ENCODE results near the gene THAP11. TPM values are rescaled to one million over a fixed set of nuclear protein-coding genes. Genes with fewer than 3 reads are reported as not detected.

Gene THAP11
- total RNA-seq, 2 experiments from 2014 or later: 53.4 to 53.9 TPM

- CTCF ChIA-PET: interaction anchor here (1.1 to 1.7 kb wide), 7 partner anchors 10 to 307 kb away, joined by 3 to 10 read pairs (median 4); partner anchors contain the start of gene DDX28
- POLR2A ChIA-PET: interaction anchor here (0.6 to 0.8 kb wide), 2 partner anchors 12 to 33 kb away, joined by 3 read pairs; no protein-coding TSS in a partner anchor
Measured at GRCh38 chr16:67873435-67874370, 31.6 kb downstream of the THAP11 start.

DNA sequence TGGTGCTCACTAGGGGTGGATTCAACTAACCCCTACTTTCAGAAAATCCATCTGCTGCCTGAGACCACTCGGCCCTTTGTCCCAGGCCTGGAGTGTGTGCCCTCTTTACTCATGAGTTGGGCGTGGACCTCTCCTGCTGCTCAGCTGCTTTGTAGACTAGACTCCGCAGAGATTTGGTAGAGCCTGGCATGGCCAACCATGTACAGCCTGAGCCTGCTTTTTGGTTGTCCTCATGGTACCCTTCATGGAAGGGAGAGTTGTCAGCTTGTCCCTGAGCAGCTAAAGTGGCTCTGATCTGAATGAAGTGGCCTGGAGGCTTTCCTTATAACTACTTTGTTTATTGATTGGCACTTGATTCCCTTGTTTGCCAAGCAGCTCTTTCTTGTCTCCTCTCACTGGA lies 32.3 kb downstream of the THAP11 start:
- POLR2A ChIA-PET: interaction anchor here (0.7 kb wide), 1 partner anchor 55 kb away, joined by 3 read pairs; no protein-coding TSS in a partner anchor
- CTCF ChIA-PET: interaction anchor here (1.1 to 1.7 kb wide), 5 partner anchors 9 to 308 kb away, joined by 3 to 10 read pairs (median 4); partner anchors contain the start of gene DDX28

DNA sequence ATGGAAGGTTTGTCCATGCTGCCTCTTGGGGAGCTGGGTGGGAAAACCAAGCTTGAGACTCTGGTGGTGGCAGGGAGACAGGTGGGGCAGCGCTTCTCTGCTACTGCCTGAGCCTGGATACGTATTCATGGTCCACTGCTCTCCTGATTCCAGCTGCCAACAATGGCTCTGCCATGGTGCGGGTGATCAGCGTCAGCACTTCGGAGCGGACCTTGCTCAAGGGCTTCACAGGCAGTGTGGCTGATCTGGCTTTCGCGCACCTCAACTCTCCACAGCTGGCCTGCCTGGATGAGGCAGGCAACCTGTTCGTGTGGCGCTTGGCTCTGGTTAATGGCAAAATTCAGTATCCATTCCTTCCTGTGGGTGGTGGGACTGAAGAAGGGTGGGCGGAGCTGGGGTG lies 34.9 kb downstream of the THAP11 start:
- ChIA-PET POLR2A (no interaction called here), CTCF (interaction anchor here (1.5 kb wide), 1 partner anchor 43 kb away, joined by 3 read pairs; no protein-coding TSS in a partner anchor)

DNA sequence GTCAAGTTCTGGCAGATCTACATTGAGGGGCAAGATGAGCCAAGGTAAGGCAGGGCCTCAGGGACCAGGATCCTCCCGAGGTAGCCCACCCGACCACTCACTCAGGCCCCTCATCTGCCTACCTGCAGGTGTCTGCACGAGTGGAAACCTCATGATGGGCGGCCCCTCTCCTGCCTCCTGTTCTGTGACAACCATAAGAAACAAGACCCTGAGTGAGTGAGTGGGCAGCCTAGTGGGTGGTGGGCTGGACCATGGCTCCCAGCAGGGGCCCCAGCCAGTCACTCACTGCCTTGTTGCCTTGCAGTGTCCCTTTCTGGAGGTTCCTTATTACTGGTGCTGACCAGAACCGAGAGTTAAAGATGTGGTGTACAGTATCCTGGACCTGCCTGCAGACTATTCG lies 36.1 kb downstream of the THAP11 start:
- ChIA-PET CTCF (no interaction called here), POLR2A (no interaction called here)

GRCh38 chr16:67878846-67879245 lies 36.7 kb downstream of the THAP11 start:
- POLR2A ChIA-PET: no interaction called here
- CTCF ChIA-PET: interaction anchor here (0.5 kb wide), 1 partner anchor 60 kb away, joined by 3 read pairs; no protein-coding TSS in a partner anchor

DNA sequence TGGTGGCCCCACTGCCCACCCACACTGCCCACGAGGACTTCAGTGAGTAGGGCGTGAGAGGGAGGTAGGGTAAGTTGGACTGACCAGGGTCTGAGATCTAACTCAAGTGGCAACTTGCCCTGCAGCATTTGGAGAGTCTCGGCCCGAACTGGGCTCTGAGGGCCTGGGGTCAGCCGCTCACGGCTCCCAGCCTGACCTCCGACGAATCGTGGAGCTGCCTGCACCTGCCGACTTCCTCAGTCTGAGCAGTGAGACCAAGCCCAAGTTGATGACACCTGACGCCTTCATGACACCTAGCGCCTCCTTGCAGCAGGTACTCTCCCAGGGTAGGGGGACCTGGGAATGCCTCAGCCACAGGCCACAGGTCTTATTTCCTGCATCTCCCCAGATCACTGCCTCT lies 37.3 kb downstream of the THAP11 start:
- POLR2A ChIA-PET: no interaction called here

GRCh38 chr16:67879936-67880335 lies 37.8 kb downstream of the THAP11 start:
- ChIA-PET POLR2A (no interaction called here), CTCF (interaction anchor here (0.6 to 1.3 kb wide), 2 partner anchors 63 to 1851 kb away, joined by 3 to 4 read pairs; no protein-coding TSS in a partner anchor)

More for the DNA sequence above, 37.3 kb downstream of the THAP11 start:
- CTCF ChIA-PET: interaction anchor here (0.5 to 1.3 kb wide), 2 partner anchors 61 to 63 kb away, joined by 3 to 4 read pairs; no protein-coding TSS in a partner anchor

DNA sequence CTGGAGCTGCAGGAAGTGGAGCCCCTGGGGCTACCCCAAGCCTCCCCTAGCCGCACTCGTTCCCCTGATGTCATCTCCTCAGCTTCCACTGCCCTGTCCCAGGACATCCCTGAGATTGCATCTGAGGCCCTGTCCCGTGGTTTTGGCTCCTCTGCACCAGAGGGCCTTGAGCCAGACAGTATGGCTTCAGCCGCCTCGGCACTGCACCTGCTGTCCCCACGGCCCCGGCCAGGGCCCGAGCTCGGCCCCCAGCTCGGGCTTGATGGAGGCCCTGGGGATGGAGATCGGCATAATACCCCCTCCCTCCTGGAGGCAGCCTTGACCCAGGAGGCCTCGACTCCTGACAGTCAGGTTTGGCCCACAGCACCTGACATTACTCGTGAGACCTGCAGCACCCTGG lies 38.5 kb downstream of the THAP11 start:
- ChIA-PET POLR2A (no interaction called here), CTCF (interaction anchor here (0.6 to 1.3 kb wide), 3 partner anchors 12 to 1851 kb away, joined by 3 to 4 read pairs (median 3); no protein-coding TSS in a partner anchor)

GRCh38 chr16:67881621-67882161 lies 39.6 kb downstream of the THAP11 start:
- CTCF ChIA-PET: interaction anchor here (0.8 to 5.2 kb wide), 3 partner anchors 11 to 51 kb away, joined by 3 to 45 read pairs (median 3); partner anchors contain the start of gene CTRL
- POLR2A ChIA-PET: interaction anchor here (0.6 kb wide), 1 partner anchor 358 kb away, joined by 3 read pairs; no protein-coding TSS in a partner anchor

DNA sequence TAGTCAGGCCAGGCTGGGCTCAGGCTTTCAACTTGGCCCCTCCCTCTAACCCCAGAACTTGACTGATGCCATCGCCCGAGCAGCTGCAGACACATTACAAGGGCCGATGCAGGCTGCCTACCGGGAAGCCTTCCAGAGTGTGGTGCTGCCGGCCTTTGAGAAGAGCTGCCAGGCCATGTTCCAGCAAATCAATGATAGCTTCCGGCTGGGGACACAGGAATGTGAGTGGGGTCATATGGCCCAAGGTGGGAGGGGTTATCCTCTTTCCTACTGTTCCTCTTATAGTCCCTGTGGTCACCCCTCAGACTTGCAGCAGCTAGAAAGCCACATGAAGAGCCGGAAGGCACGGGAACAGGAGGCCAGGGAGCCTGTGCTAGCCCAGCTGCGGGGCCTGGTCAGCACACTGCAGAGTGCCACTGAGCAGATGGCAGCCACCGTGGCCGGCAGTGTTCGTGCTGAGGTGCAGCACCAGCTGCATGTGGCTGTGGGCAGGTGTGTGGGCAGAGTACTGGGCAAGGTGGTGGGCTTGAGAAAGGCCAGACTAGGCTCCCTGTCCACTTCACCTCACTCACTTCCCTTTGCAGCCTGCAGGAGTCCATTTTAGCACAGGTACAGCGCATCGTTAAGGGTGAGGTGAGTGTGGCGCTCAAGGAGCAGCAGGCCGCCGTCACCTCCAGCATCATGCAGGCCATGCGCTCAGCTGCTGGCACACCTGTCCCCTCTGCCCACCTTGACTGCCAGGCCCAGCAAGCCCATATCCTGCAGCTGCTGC lies 40.4 kb downstream of the THAP11 start:
- ChIA-PET CTCF (interaction anchor here (0.8 to 5.2 kb wide), 13 partner anchors 11 to 183 kb away, joined by 3 to 45 read pairs (median 7); partner anchors contain the start of genes CENPT, CTRL, NUTF2 and PSKH1), POLR2A (no interaction called here)

DNA sequence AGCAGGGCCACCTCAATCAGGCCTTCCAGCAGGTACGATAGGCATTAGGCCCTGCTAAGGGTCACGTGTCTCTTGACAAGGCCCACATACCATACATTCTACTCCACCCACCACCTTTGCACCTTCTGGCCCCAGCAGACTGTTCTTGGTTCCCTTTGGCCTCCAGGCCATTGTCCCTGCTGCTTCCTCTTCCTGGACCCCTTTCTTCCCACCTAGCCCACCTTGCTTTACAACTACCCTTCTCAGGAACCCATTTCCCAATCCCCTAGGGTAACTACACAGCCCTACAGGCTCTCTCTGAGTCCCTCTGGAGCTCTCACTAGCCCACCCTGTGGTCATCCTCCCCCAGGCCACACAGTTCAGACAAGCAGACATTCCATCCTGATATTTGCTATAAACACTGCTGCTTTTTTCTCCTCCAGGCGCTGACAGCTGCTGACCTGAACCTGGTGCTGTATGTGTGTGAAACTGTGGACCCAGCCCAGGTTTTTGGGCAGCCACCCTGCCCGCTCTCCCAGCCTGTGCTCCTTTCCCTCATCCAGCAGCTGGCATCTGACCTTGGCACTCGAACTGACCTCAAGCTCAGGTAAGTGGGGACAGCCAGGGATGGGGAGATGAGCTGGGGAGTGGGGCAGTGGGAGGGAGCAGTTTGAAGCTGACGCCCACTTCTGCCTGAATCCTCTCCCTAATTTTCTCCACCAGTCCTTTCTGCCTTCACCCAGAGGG lies 41.2 kb downstream of the THAP11 start:
- ChIA-PET POLR2A (no interaction called here), CTCF (interaction anchor here (0.6 to 5.2 kb wide), 32 partner anchors 9 to 231 kb away, joined by 3 to 45 read pairs (median 4); partner anchors contain the start of genes CENPT, CTRL, EDC4 and LCAT)

DNA sequence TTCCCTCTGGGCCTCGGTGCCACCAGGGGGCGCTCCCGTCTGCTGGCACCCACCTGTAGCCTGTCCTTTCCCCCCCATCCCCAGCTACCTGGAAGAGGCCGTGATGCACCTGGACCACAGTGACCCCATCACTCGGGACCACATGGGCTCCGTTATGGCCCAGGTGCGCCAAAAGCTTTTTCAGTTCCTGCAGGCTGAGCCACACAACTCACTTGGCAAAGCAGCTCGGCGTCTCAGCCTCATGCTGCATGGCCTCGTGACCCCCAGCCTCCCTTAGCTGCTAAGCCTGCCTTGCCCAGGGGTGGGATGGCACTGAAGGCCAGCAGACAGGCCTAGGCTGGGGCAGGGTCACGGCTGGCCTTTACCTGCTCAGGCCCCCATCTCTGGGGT lies 41.7 kb downstream of the THAP11 start:
- ChIA-PET POLR2A (interaction anchor here (0.5 kb wide), 2 partner anchors 55 to 148 kb away, joined by 3 read pairs; no protein-coding TSS in a partner anchor), CTCF (interaction anchor here (0.6 to 5.2 kb wide), 35 partner anchors 9 to 232 kb away, joined by 3 to 45 read pairs (median 4); partner anchors contain the start of genes CTRL, EDC4, LCAT and NFATC3)

GRCh38 chr16:67884684-67885083 lies 42.6 kb downstream of the THAP11 start, which contains the start of gene NRN1L:
Gene NRN1L, plus strand, starts transcription at chr16:67884885. Its CDS starts 19 bp downstream, at chr16:67884904.
- ChIA-PET CTCF (interaction anchor here (0.8 to 5.2 kb wide), 16 partner anchors 9 to 216 kb away, joined by 3 to 45 read pairs (median 6); partner anchors contain the start of genes CTRL, NFATC3, PSKH1 and PSMB10), POLR2A (no interaction called here)

DNA sequence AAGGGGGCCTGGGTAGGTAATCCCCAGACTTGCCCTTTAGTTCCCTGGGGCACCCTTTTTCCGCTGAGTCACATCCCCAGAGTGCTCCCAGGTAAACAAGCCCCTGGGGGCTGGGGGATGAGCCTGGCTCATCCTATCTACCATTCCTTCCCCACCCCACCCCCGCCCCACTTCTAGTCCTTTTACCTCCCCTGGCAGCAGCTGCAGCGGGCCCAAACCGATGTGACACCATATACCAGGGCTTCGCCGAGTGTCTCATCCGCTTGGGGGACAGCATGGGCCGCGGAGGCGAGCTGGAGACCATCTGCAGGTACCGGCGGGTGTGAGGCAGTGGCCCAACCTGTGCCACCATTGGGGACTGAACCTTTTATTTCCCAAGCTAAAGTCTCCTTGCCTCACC lies 43.4 kb downstream of the THAP11 start:
- CTCF ChIA-PET: interaction anchor here (1.0 to 5.2 kb wide), 4 partner anchors 23 to 48 kb away, joined by 3 to 45 read pairs (median 6); partner anchors contain the start of gene CTRL
- POLR2A ChIA-PET: interaction anchor here (1.3 kb wide), 1 partner anchor 50 kb away, joined by 5 read pairs; no protein-coding TSS in a partner anchor

- CTCF ChIA-PET: interaction anchor here (1.0 to 5.2 kb wide), 5 partner anchors 11 to 47 kb away, joined by 3 to 45 read pairs (median 4); partner anchors contain the start of gene CTRL
- POLR2A ChIA-PET: interaction anchor here (0.6 to 1.3 kb wide), 2 partner anchors 50 to 179 kb away, joined by 5 to 7 read pairs; no protein-coding TSS in a partner anchor
Measured at GRCh38 chr16:67885976-67886375, 43.9 kb downstream of the THAP11 start.

- POLR2A ChIA-PET: interaction anchor here (0.6 to 1.3 kb wide), 2 partner anchors 49 to 179 kb away, joined by 5 to 7 read pairs; no protein-coding TSS in a partner anchor
- CTCF ChIA-PET: interaction anchor here (0.6 to 5.2 kb wide), 5 partner anchors 11 to 70 kb away, joined by 3 to 45 read pairs (median 4); partner anchors contain the start of gene CTRL
Measured at GRCh38 chr16:67886387-67886786, 44.3 kb downstream of the THAP11 start.

DNA sequence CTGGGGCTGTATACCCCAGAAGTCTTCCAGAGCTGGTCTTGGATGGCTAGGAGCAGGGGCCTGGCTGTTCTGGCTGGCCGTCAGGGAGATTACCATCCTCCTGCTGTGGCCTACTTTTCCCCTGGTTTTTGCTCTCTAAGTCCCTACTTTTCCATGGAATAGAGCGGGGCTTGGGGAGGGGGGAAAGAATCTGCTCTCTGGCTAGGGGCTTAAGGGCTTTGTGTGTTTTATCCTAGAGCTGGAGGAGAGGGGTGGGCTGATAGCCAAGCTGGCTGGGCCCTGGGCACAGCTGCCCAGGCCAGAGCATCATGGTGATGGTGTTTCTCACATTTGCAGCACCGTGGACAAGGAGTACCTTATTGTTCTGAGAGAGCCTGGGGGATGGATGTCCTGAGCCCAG lies 46.2 kb downstream of the THAP11 start:
- CTCF ChIA-PET: interaction anchor here (1.2 to 1.3 kb wide), 2 partner anchors 40 to 46 kb away, joined by 3 to 4 read pairs; no protein-coding TSS in a partner anchor
- POLR2A ChIA-PET: no interaction called here
